ENCODE measurements around the gene TNFRSF6B.
A peak's percentile ranks its signal among the peaks of the same experiment; 100 is the strongest.
"Not testable (repeated sequence)": the region's sequence is repeated elsewhere in the genome, so short reads cannot be mapped to it uniquely, and the experiment has no call there.

TNFRSF6B gene

GRCh38 chr20:63696628-63697356 is at the start of gene TNFRSF6B:
TNFRSF6B (plus strand) TSS chr20:63696652; CDS start chr20:63696768, 116 bp downstream.
- no peak for DNase-seq

- DNase-seq = no peak
Measured at GRCh38 chr20:63648190-63648589, 48.3 kb upstream of the TNFRSF6B start.

DNA sequence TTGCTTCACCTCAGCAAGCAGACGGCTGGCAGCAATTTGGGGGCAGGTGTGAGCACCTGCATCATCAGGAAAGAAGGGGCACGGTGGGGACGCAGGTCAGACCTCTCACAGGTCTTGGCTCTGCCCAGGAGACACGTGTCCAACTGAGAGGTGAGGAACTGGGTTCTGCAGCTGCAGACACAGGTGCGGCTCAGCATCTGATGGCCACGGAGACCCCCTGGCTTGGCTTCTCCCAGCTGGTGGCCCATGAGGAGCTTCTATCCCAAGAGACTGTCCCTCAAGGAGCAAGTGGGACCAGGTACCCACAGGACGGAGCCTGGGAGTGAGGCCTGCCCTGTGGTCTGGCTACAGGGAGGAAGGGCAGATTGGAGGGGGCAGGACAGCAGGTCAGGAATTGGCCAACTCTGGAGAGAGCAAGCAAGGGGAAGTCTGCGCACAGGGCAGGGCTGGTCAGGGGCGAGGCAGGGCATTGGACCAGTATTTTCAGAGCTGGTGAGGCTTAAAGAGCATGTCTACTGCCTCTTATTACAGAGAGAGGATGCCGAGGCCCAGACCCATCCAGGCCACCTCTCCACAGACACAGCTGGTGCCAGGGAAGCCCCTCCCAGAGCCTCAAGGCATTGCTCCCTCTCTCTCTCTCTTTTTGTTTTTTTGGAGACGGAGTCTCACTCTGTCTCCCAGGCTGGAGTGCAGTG is 47.4 kb upstream of the TNFRSF6B start:
- DNase-seq = no peak

GRCh38 chr20:63650486-63650885 is 46.0 kb upstream of the TNFRSF6B start:
- DNase-seq = not testable (repeated sequence)

DNA sequence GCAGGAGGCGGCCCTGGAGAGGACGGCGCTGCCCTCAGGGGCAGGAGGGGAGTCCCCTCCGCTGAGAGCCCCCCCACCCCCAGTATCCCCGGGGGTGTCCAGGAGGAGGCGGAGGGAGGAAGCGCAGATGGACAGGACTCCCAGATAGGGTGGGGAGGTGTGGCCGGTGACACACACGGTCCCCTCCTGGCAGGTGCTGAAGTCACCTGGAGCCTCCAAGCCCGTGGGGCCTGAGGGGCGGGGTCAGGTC is 44.6 kb upstream of the TNFRSF6B start:
- DNase-seq = no peak

DNA sequence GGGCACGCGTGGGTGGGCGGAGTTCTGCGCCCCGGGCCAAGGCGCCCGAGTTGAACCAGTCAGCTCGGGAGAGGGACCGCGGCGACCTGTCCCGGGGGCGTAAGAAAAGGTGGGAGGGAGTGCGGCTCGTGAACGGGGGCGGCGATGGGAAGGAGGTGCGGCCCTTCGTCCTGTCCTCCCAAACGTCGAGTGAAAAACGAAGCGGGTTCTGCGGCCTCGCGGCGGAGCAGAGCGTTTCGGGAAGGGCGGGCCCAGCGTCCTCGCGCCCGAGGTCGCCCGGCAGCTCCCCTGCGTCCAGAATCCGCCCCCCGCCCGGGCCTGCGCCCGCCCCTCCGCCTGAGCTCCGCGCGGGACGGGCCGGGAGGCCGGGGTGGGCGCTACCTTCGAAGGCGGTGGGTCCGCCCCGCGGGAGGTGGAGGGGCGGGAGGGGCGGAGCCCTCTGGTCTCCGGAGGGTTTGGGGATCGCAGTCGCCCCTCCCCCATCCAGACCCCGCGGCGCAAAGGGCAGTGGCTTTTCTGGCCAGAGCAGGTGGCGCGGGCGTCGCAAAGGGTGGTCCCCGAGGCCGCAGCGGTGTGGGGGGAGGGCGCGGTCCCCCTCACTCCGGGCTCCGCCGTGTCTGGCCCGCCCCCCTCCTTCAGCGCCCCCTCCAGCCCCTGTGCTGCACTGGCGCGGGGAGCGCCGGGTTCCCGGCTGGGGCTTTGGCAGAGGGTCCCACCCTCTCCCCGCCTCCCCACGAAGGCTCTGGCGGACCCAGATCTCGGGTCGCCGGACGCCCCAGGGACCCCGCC is 44.1 kb upstream of the TNFRSF6B start:
- no peak for DNase-seq

DNA sequence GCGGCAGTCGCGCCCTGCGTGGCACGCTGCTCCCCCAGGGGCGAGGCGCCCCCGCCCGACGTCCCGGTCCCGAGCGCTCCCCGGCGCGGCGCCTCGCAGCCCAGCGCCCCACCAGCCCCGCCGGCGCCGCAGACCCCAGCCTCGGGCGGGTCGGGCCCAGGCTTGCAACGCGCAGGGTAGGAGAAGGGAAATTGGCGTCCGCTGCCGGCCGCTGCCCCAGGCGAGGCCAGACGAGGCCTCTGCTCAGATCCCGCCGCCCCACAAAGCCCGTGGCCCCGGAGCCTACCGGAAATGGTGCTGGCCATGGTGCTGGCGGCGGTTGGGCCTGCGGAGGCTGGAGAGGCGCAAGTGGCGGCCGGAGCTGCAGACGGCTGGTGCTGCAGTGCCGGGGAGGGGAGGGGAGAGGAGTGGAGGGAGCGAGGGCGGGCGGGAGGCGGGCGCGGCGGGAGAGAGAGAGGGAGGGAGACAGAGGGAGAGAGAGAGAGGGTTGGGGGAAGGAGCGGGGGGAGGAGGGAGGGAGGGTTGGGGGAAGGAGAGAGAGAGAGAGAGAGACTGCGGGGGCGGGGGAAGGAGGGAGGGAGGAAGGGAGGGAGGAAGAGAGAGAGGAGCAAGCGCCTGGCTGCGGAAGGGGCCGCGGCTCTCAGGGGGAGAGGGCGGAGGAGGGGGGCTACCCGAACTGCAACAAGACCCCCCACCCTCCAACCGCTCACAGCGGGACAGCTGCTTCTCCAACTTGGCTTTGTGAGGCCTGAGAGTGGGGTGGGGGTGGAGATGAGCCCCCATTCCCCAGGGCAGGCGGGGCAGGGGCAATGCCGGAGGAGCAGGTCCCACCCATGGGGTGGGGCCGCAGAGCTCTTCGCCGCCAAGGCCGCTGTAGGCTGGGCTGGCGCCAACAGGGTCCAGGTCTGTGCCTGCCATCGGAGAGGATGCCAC is 43.1 kb upstream of the TNFRSF6B start, which contains the start of gene STMN3:
STMN3 (minus strand) TSS at position 384 of the 933 bp plus-strand sequence; CDS start at position 305, 79 bp downstream.
- DNase-seq = peak; percentile 92

- DNase-seq = no peak
Measured at GRCh38 chr20:63653974-63654668, 42.3 kb upstream of the TNFRSF6B start.

DNA sequence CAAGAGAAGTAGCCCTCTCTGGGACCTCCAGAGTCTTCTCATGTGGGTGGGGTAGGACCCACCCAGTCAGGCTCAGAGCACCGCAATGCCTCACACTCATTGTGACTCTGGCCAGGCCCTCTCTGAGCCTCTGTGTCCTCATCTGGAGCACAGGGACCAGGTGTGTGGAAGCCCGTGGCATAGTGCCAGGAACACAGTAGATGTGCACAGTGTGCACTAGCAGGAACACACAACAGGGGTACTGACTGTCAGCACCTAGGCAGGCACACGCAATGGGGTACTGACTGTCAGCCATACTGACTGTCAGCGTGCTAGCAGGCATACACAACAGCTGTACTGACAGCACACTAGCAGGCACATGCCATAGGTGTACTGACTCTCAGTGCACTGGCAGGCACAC is 41.2 kb upstream of the TNFRSF6B start:
- no peak for DNase-seq

DNA sequence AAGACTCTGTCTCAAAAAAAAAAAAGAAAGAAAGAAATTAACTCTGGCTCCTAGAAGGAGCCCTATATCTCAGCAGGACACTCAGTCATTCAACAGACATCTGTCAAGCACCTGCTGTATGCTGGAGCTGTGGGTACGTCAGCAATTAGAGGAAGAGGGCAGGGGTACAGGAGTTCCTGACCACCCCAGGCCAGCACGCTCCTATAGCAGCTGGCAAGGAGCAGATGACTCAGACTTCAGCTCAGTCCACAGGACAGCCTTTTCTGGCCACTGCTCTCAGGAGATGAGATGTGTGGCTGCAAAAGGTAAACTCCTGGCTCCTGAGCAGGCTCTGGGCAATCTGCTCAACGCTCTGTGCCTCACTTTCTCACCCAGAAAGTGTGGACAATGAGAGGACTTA is 40.0 kb upstream of the TNFRSF6B start:
- no peak for DNase-seq

DNA sequence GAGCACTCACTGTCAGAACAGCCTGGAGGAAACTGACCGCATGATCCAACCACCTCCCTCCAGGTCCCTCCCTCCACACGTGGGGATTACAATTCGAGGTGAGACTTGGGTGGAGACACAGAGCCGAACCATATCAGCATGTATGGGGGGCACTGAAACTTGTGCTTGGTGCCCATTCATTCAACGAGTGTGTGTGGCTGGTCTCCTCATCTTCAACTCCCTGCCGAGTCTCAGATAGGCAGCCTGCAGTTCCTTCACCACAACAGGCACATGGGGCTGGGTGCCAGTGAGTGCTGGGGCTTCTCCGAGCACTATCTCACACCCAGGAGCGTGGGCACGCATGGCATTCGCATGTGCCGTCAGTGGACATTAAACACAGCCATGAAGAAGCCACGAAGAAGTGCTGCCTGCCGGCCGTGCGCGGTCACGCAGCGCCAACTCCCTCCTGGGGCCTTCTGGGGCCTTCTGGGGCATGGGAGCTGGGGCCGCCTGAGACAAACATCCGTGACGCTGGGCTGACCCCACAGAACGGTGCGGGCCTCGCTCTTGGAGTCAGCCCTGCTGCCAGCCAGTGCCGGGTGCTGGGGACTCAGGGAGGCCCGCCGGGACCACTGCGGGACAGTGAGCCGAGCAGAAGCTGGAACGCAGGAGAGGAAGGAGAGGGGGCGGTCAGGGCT is 39.1 kb upstream of the TNFRSF6B start:
- no peak for DNase-seq

GRCh38 chr20:63657937-63658748 is 38.3 kb upstream of the TNFRSF6B start, which contains the start of gene RTEL1:
RTEL1 (plus strand) TSS chr20:63658312; CDS start chr20:63659403, 1,091 bp downstream.
- peak; percentile 15 for DNase-seq

GRCh38 chr20:63658749-63659187 is 37.7 kb upstream of the TNFRSF6B start:
- DNase-seq = no peak

DNA sequence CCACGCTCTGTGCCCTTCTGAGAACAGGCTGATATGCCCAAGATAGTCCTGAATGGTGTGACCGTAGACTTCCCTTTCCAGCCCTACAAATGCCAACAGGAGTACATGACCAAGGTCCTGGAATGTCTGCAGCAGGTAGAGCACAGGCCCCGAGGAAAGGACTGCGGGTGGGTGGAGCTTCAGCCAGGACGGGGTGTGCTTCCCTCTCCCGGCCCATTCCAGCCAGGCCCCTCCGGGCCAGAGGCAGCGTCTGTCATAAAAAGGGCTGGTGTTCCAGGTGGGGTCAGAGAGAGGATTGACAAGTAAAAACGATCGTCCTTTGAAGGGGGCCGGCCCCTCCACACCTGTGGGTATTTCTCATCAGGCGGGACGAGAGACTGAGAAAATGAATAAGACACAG is 37.1 kb upstream of the TNFRSF6B start:
- no peak for DNase-seq

GRCh38 chr20:63660174-63660573 is 36.3 kb upstream of the TNFRSF6B start:
- not testable (repeated sequence) for DNase-seq

DNA sequence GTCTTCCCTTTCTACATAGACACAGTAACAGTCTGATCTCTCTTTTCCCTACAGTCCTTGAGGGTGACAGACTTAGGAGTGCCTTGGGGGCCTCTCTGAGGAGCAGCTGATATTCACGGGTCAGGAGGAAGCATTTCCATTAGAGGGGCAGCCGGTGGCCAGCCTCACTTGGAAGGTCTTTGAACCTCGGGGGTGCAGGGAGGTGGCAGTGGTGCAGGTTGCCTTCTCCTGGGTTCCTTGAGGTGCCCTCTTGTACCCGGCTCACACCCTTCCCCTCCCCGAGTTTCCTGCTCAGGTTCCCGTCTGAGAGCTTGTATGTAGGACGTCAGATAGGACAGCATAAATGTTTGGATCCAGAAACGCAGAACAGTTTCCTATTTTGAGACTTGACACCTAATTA is 35.8 kb upstream of the TNFRSF6B start:
- DNase-seq = no peak

DNA sequence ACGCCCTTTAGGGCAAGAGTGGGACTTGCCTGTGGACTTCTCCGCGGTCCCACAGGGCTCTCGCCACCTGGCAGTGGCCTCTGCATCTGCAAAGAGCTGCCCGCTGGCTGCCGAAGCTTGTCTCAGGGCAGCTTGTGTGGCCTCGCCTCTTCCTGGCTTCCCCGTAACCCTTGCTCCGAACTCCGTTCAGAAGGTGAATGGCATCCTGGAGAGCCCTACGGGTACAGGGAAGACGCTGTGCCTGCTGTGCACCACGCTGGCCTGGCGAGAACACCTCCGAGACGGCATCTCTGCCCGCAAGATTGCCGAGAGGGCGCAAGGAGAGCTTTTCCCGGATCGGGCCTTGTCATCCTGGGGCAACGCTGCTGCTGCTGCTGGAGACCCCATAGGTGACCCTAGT is 35.3 kb upstream of the TNFRSF6B start:
- DNase-seq = no peak

- DNase-seq = no peak
Measured at GRCh38 chr20:63661959-63662812, 34.3 kb upstream of the TNFRSF6B start.

DNA sequence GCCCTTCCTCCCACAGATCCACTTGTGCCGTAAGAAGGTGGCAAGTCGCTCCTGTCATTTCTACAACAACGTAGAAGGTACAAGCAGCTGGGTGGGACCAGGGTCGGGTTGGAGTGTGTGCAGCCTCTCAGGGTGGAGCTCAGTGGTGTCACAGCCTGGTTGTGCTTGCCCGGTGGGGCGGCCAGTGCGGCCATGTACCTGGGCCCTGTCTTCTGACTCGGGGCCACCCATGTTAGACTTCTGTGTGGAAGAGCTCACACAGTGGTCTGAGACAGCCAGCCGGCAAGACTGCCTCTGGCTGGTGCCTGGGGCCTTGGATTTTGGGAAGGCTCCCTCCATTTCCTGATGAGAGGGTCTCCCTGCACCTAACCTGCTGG is 33.7 kb upstream of the TNFRSF6B start:
- DNase-seq = no peak
